ENCODE data around the gene TMEM129.

TMEM129 gene

DNA sequence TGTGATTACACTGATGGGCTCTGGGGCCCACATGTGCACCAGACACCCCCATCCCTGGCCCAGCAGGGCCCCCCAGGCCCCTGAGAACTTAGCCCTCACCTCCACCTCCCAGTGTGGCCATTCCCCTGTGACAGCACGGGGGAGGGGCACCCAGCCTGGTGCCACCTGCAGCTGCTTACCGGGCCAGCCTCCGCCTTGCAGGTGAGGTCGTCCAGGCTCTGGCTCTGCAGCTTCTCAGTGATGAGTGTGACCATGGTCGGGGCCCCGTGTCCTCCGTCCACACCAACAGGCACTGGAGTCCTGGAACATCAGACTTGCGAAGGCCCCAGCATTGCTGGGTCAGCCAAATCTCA lies 52.7 kb downstream of the TMEM129 start:
- DNase-seq (ENCODE audit: low spot score) = no peak

DNA sequence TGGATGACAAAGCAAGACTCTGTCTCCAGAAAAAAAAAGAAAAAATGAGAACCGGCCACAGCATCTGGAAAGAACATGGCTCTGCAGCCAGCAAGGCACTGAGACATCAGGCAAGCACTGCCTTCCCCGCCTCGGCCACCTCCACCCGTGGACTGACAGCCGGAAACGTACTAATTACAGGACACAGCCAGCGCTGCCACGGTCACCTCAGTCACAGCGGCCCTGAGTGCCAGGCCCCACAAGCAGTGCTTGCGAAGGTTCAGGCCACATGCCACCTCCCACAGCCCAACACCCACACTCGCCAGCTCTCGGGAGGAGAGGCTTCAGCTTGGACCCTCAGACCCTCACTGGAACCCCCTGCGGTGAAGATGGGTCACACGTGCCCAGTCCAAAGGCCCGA lies 53.9 kb downstream of the TMEM129 start:
- no peak for DNase-seq (ENCODE audit: low spot score)

DNA sequence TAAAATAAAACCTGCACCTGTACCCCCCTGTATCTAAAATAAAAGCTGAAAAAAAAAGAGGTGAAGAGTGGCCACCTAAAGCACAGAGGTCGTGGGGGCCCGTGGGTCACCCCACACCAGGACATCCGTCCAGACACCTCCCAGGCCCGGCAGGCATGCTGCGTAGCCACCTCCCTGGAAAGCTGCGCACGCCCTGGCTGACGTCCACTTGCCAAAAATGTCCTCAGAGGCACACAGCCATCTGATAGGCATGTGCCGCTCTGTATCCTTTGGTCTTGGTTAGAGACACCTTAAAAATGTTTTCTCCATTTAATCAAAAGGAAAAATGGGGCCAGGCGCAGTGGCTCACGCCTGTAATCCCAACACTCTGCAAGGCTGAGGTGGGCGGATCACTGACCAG lies 54.7 kb downstream of the TMEM129 start:
- DNase-seq (ENCODE audit: low spot score) = no peak
